Endothelial cell of umbilical vein (primary cell): ENCODE measurements around the gene C14orf180. TPM values are rescaled to one million over a fixed set of nuclear protein-coding genes. Genes with fewer than 3 reads are reported as not detected.

Source experiments
- BruUV-seq: library from RNA; stranded (reverse); fragments of 400-500 nt; replicated peaks from 2 replicates; lab custom pipeline; 2021; lab: Mats Ljungman, UMichigan
- CTCF ChIA-PET: fragments of 300-600, 350-600 bp; sonication (Branson Sonifier 250); formaldehyde crosslinking; loops from one replicate; lab custom pipeline; 2021; ENCODE audit warnings: antibody characterized with exemption, inconsistent platforms; lab: Charles Lee
- POLR2A ChIA-PET: fragments of 300-600, 350-600 bp; sonication (Branson Sonifier 250); formaldehyde crosslinking; loops from one replicate; lab custom pipeline; 2021; ENCODE audit warnings: antibody characterized with exemption, inconsistent platforms; lab: Charles Lee
- DNase-seq: peaks from one replicate; pipeline ENCODE4 v3.0.0-alpha.2; 2011; ENCODE audit warnings: low read depth, low spot score
- FAIRE-seq: peaks from 2 replicates; lab custom pipeline; 2011; peaks lifted over from hg19 to GRCh38; lab: Jason Lieb, UNC
- H2AFZ ChIP-seq: 2 replicates; pipeline ENCODE4 v1.6.0; 2012; ENCODE audit warnings: low read depth, low read length, control low read depth, inconsistent platforms
- H3K27ac ChIP-seq: 2 replicates; pipeline ENCODE4 v1.5.1; 2011; ENCODE audit warnings: low read depth, mild to moderate bottlenecking, control low read depth, low read length, moderate library complexity; ENCODE audit not compliant: insufficient read depth
- H3K27me3 ChIP-seq, 2 experiments: 2 replicates each; pipeline versions ENCODE4 v1.6.0 to v1.6.1; 2011; ENCODE audit warnings: low read length in 2 of 2, mixed read lengths in 1 of 2; ENCODE audit not compliant: control insufficient read depth in 2 of 2, insufficient read depth in 2 of 2
- H3K36me3 ChIP-seq, 2 experiments: 2 replicates in 1 of 2; 3 replicates in 1 of 2; pipeline ENCODE4 v1.5.1; 2011; ENCODE audit warnings: low read length in 2 of 2, mild to moderate bottlenecking in 1 of 2, moderate library complexity in 1 of 2; ENCODE audit not compliant: control insufficient read depth in 2 of 2, insufficient read depth in 2 of 2; ENCODE audit errors: extremely low read depth in 1 of 2
- H3K4me1 ChIP-seq: 3 replicates; pipeline ENCODE4 v1.5.1; 2011; ENCODE audit warnings: mild to moderate bottlenecking, low read length; ENCODE audit not compliant: control insufficient read depth, insufficient read depth; ENCODE audit errors: extremely low read depth
- H3K4me2 ChIP-seq: 2 replicates; pipeline ENCODE4 v1.6.1; 2011; ENCODE audit warnings: low read length, control low read depth, mixed read lengths; ENCODE audit not compliant: insufficient read depth
- H3K4me3 ChIP-seq, 3 experiments: fragments of 200-600 bp in 1 of 3; sonication (generic), shearing (Covaris generic) in 1 of 3; replicated peaks in 1 of 3; 2 replicates each; pipeline ENCODE4 v1.5.1; 2011 to 2016; ENCODE audit warnings: control low read depth in 3 of 3, low read length in 3 of 3, mild to moderate bottlenecking in 2 of 3, inconsistent platforms in 1 of 3, low read depth in 1 of 3, moderate library complexity in 1 of 3; ENCODE audit not compliant: insufficient read depth in 1 of 3
- H3K79me2 ChIP-seq: 2 replicates; pipeline ENCODE4 v1.6.0; 2012; ENCODE audit warnings: low read length, inconsistent platforms; ENCODE audit not compliant: control insufficient read depth, insufficient read depth
- H3K9ac ChIP-seq: replicated peaks from 2 replicates; pipeline ENCODE3; 2011; ENCODE audit warnings: low read length, control low read depth; ENCODE audit not compliant: insufficient read depth; ENCODE audit errors: extremely low read depth
- H3K9me1 ChIP-seq: replicated peaks from 3 replicates; pipeline ENCODE4 v1.6.0; 2011; ENCODE audit warnings: mild to moderate bottlenecking, low read length; ENCODE audit not compliant: control insufficient read depth, insufficient read depth; ENCODE audit errors: extremely low read depth
- H3K9me3 ChIP-seq: replicated peaks from 2 replicates; pipeline ENCODE4 v1.5.1; 2012; ENCODE audit warnings: low read length, inconsistent platforms; ENCODE audit not compliant: control insufficient read depth, insufficient read depth
- H4K20me1 ChIP-seq: replicated peaks from 2 replicates; pipeline ENCODE3; 2011; ENCODE audit warnings: mild to moderate bottlenecking, low read length; ENCODE audit not compliant: control insufficient read depth, insufficient read depth; ENCODE audit errors: extremely low read depth
- CTCF ChIP-seq, 2 donors: IDR thresholded peaks; 1 replicate in 1 of 2; 2 replicates in 1 of 2; pipeline ENCODE4 v1.5.1; 2011; ENCODE audit warnings: low read length in 2 of 2, mild to moderate bottlenecking in 2 of 2, moderate library complexity in 2 of 2, control low read depth in 1 of 2, inconsistent platforms in 1 of 2, low read depth in 1 of 2; ENCODE audit not compliant: insufficient read depth in 1 of 2; ENCODE audit errors: extremely low read depth in 1 of 2
- EZH2 ChIP-seq: IDR thresholded peaks from 2 replicates; pipeline ENCODE4 v1.6.1; 2012; ENCODE audit warnings: borderline replicate concordance, low read depth, mild to moderate bottlenecking, moderate library complexity, low read length, inconsistent platforms; ENCODE audit not compliant: severe bottlenecking
- FOS ChIP-seq: IDR thresholded peaks from 2 replicates; pipeline ENCODE4 v1.6.1; 2011; ENCODE audit warnings: mild to moderate bottlenecking, low read length, moderate library complexity, borderline replicate concordance; ENCODE audit not compliant: insufficient read depth
- GATA2 ChIP-seq: IDR thresholded peaks from 2 replicates; pipeline ENCODE4 v1.7.0; 2011; ENCODE audit warnings: low read depth, mild to moderate bottlenecking, moderate library complexity, mixed read lengths, low read length; ENCODE audit not compliant: insufficient read length, insufficient read depth
- JUN ChIP-seq: IDR thresholded peaks from 2 replicates; pipeline ENCODE4 v1.6.1; 2011; ENCODE audit warnings: borderline replicate concordance, low read depth; ENCODE audit not compliant: insufficient read length, insufficient read depth
- MAX ChIP-seq: IDR thresholded peaks from 2 replicates; pipeline ENCODE4 v1.6.1; 2011; ENCODE audit not compliant: insufficient read depth, insufficient read length
- MYC ChIP-seq: IDR thresholded peaks from one replicate; pipeline ENCODE4 v1.6.1; 2011; ENCODE audit warnings: mild to moderate bottlenecking, low read depth, low read length
- POLR2A ChIP-seq: IDR thresholded peaks from 2 replicates; pipeline ENCODE4 v1.6.1; 2012; ENCODE audit warnings: low read depth, mild to moderate bottlenecking, control low read depth, low read length
- POLR2AphosphoS5 ChIP-seq: IDR thresholded peaks from 2 replicates; pipeline ENCODE4 v1.6.1; 2012; ENCODE audit warnings: low read depth, mild to moderate bottlenecking, control low read depth, low read length, moderate library complexity; ENCODE audit not compliant: insufficient read depth
- dilution Hi-C: fragments of 300-500 bp; cut with MboI; formaldehyde crosslinking; loops from one replicate; pipeline ENCODE4 v1.15.0; 2019; ENCODE audit warnings: low sequenced_read_pairs; ENCODE audit not compliant: extremely low pct_ligation_motif_present
- intact Hi-C: fragments of 100-400 bp; cut with micrococcal nuclease; formaldehyde crosslinking; loops from one replicate; pipeline ENCODE4 v1.10.0; 2022
- polyA plus RNA-seq, 4 experiments: library from polyadenylated mRNA; depleted of rRNA in 3 of 4; stranded (reverse) in 3 of 4; unstranded in 1 of 4; fragments of >200 nt; gene quantifications; 2 replicates each; pipeline versions ENCODE4 v1.2.1 to v1.2.3, GENCODE V29; 2011 to 2012; ENCODE audit warnings: missing spikeins in 1 of 4
- total RNA-seq: library from RNA; stranded (reverse); gene quantifications from 2 replicates; pipeline ENCODE4 v1.2.3, GENCODE V29; 2021

C14orf180 gene
- total and polyA plus RNA-seq, 2 donors (not counting 3 experiments of a cell fraction or from before 2014, with no cell fraction given) = not detected

DNA sequence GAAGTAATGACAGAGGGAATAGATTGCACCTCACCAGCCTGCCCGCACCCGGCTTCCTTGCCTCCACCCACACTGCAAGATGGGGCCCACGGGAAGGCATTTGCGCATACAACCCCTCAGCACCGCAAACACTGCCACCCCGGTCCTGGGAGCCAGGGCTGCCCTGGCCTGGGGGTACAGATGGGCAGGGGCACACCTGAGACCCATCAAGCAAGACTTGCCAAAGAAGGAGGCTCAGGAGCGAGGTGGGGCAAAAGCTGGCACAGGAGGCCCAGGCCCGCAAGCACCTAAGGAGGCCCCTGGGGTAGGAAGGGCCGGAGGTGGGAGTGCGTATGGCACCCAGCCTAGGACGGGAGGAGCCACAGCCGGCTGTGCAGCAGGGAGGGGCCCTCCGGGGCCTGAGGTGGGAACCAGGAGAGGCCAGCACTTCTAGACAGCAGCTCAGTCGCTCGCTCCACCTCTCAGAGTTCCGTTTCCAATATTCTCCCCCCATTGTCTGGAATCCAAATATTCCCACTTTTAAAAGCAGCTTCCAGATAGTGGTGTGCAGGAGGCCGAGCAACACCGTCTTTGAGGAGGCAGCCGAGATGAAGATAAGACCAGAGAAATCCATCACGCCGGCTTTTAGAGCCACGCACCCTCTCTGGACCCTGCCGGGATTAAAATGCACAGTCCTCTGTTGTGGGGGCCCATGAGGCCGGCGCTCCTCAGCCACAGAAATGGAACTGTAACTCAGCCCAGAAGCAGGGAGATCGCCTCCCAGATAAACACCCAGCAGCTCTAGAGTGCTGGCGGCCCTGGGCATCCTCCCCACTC is 12.2 kb upstream of the C14orf180 start:
- H3K36me3 ChIP-seq = no peaks in the 10 kb centered on the region
- DNase-seq (no peak), FAIRE-seq (no peak)
- no peak overlapping the region for H3K4me3 ChIP-seq
- no peaks in the 10 kb centered on the region for H3K9me1 ChIP-seq
- no peaks in the 10 kb centered on the region for H4K20me1 ChIP-seq
- no peak overlapping the region for H2AFZ ChIP-seq
- H3K4me1 ChIP-seq = no peaks in the 10 kb centered on the region
- dilution Hi-C loops = no loop called here
- ChIA-PET CTCF (interaction anchor here (1.3 to 4.6 kb wide), 2 partner anchors 430 to 489 kb away, joined by 4 to 132 read pairs; no protein-coding TSS in a partner anchor), POLR2A (no interaction called here)
- no TSS peak for BruUV-seq
- no peak overlapping the region for H3K9ac ChIP-seq
- H3K4me2 ChIP-seq = no peak overlapping the region
- no peaks in the 10 kb centered on the region for H3K9me3 ChIP-seq
- no peaks in the 10 kb centered on the region for H3K79me2 ChIP-seq
- H3K27ac ChIP-seq = no peak overlapping the region
- TF ChIP-seq POLR2AphosphoS5 = no peak
- no peak for TF ChIP-seq MAX
- TF ChIP-seq MYC = no peak
- no peak for TF ChIP-seq FOS
- no peak for TF ChIP-seq GATA2
- TF ChIP-seq CTCF (IDR thresholded peaks at IDR 0.05; ENCODE audit: extremely low read depth in 1 of 2, insufficient read depth in 1 of 2, low read depth in 1 of 2, low read length in 2 of 2) = no peak
- no peak for TF ChIP-seq EZH2
- TF ChIP-seq JUN = no peak
- no peak for TF ChIP-seq POLR2A
- intact Hi-C loops = no loop called here
- H3K27me3 ChIP-seq = no peaks in the 10 kb centered on the region
